Measurements from ENCODE around the gene SLC25A53.

DNA sequence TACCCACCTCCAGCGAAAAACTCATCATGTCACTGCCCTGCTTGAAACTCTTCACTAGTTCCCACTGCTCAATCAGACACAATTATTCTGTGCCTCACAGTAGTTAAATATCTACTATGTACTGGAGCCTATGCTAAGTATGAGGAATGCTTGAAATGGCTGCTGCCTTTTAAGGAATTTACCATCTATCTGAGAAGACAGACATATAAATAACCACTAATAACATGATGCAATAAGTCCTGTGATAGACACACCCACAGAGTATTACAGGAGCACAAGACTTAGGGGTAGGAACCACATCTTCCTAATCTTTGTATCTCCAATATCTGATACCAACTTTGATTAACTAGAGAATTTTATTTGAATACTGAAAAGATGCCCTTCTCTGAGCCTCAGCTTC, 21.1 kb downstream of the SLC25A53 start:
- no peak for TF ChIP-seq GATA3 (IDR thresholded peaks at IDR 0.05; ENCODE audit: low read depth, low read length)
- TF ChIP-seq GATA2 (IDR thresholded peaks at IDR 0.05; ENCODE audit: low read depth, low read length): no peak

All from SH-SY5Y (cell line).